WERI-Rb-1 (cell line): ENCODE results near the gene CREBL2.

Experiments used
- DNase-seq: peaks from one replicate; pipeline ENCODE4 v3.0.0-alpha.2; 2020
- H3K27ac ChIP-seq: fragments of 250-450 bp; sonication (Bioruptor Pico); 2 replicates; pipeline ENCODE4 v1.5.1; 2020; ENCODE audit warnings: mild to moderate bottlenecking, moderate library complexity
- H3K27me3 ChIP-seq: fragments of 250-450 bp; sonication (Bioruptor Pico); 2 replicates; pipeline ENCODE4 v1.5.1; 2021; ENCODE audit warnings: mild to moderate bottlenecking, low read depth, moderate library complexity; ENCODE audit not compliant: insufficient read depth, severe bottlenecking
- H3K36me3 ChIP-seq: fragments of 250-450 bp; sonication (Bioruptor Pico); 2 replicates; pipeline ENCODE4 v1.5.1; 2020; ENCODE audit warnings: mild to moderate bottlenecking, moderate library complexity
- H3K4me3 ChIP-seq: 2 replicates; pipeline ENCODE4 v1.5.1; 2011; ENCODE audit warnings: low read depth, mild to moderate bottlenecking, control low read depth, low read length
- H3K9me3 ChIP-seq: fragments of 250-450 bp; sonication (Bioruptor Pico); 2 replicates; pipeline ENCODE4 v1.5.1; 2021; ENCODE audit warnings: mild to moderate bottlenecking, moderate library complexity; ENCODE audit not compliant: severe bottlenecking
- TF ChIP-seq, protein P1 (sequence below): IDR thresholded peaks from 2 replicates; pipeline ENCODE4 v1.5.1; 2011; ENCODE audit warnings: low read depth, mild to moderate bottlenecking, control low read depth, inconsistent platforms, low read length

CREBL2 gene

DNA sequence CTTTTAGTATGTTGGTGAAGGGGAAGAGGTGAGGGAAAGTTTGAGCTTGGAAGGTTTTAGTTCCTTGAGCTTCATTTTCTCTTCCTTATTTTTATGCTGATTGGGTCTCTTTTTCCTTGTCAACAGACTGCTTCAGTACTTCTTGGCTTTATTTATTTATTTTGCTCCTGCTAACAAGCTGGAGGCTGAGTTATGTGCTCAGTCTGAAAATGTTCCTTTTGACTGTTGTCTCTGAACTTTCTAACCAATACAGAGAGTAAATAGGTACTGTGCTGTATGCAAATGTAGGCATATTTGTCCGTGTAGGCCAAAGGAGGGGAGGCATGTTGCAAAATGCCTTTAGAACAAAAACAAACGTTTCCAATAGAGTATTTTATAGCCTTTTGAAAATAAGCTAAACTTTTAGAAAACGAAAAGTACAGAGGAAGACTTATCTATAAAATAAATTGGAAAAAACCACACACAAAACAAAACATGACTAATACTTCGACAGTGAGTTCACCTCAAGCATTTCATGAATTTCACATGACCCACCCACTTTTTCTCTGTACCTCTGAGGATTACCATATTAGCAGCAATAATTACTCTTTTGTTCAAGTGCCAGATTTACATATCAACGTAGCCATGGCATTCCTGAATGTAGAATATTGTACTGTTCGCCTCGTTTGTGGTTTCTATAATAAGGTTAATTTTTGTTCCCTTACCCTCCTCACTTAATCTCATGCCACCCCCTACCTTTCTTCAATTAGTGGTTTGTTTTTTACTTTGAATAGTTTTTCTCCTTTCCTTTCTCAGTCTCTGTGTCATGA is 4.7 kb upstream of the CREBL2 start:
- TF ChIP-seq, protein P1, sequence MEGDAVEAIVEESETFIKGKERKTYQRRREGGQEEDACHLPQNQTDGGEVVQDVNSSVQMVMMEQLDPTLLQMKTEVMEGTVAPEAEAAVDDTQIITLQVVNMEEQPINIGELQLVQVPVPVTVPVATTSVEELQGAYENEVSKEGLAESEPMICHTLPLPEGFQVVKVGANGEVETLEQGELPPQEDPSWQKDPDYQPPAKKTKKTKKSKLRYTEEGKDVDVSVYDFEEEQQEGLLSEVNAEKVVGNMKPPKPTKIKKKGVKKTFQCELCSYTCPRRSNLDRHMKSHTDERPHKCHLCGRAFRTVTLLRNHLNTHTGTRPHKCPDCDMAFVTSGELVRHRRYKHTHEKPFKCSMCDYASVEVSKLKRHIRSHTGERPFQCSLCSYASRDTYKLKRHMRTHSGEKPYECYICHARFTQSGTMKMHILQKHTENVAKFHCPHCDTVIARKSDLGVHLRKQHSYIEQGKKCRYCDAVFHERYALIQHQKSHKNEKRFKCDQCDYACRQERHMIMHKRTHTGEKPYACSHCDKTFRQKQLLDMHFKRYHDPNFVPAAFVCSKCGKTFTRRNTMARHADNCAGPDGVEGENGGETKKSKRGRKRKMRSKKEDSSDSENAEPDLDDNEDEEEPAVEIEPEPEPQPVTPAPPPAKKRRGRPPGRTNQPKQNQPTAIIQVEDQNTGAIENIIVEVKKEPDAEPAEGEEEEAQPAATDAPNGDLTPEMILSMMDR = no peak
- no peak for DNase-seq
- Histone ChIP-seq H3K4me3 (no peak overlapping the region), H3K9me3 (no peaks in the 10 kb centered on the region), H3K27me3 (no peaks in the 10 kb centered on the region), H3K27ac (no peak overlapping the region), H3K36me3 (no peaks in the 10 kb centered on the region)

DNA sequence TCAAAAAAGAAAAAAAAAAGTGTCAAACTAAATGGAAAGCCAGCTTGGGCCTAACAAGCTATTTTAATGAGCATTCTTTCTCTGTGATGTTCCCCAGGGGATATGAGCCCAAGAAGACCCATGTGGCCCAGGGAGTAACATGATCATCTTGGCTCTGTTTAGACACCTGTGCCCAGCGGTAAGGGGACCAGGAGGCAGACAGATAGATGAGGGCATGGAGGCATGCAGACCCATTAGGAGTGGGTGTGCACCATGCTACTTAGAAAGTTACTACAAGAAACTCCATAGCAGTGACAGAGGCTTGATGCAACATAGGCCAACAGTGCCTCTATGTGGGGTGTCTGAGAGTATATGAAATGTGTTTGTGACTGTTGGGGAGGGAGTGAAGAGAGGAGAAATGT is 3.1 kb upstream of the CREBL2 start:
- DNase-seq = no peak
- H3K36me3 ChIP-seq = no peaks in the 10 kb centered on the region; the same call in 1 of the 2 replicates
- H3K27ac ChIP-seq = no peak overlapping the region
- no peaks in the 10 kb centered on the region for H3K27me3 ChIP-seq
- H3K9me3 ChIP-seq = no peaks in the 10 kb centered on the region
- H3K4me3 ChIP-seq = no peak overlapping the region
- TF ChIP-seq, protein P1 = no peak

DNA sequence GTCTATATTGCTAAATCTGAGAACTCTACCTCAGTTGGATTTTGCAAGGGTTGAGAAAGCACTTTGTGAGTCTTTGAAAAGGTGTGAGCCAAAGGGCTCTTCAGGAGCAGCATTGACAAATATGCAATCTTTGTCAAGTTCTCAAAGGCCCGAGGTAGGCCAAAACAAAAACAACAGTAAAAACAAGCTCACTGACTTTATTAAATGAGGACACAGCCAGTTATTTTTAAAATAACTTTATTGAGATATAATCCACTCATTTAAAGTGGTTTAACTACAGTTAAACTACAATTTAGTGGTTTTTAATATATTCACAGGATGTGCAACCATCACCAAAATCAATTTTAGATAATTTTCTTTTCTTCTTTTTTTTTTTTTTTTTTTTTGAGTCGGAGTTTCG is 2.0 kb upstream of the CREBL2 start:
- no peak overlapping the region for H3K27ac ChIP-seq
- H3K27me3 ChIP-seq = no peaks in the 10 kb centered on the region
- no peak overlapping the region for H3K4me3 ChIP-seq
- TF ChIP-seq, protein P1 = no peak
- H3K36me3 ChIP-seq = no peaks in the 10 kb centered on the region; the same call in 1 of the 2 replicates
- no peak for DNase-seq
- no peaks in the 10 kb centered on the region for H3K9me3 ChIP-seq

DNA sequence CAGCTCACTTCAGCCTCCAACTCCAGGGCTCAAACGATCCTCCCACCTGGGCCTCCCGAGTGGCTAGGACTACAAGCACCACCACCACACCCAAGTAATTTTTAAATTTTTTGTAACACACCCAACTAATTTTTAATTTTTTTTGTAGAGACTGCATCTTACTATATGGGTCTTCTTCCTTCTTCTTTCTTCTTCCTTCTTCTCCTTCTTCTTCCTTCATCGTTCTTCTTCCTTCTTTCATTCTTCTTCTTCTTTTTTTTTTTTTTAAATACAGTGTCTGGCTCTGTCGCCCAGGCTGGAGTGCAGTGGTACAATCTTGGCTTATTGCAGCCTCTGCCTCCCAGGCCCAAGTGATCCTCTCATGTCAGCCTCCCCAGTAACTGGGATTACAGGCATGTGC is 965 bp upstream of the CREBL2 start:
- TF ChIP-seq, protein P1 = no peak
- Histone ChIP-seq H3K36me3 (no peaks in the 10 kb centered on the region; the same call in 1 of the 2 replicates), H3K27ac (peak overlapping the region; percentile 91), H3K9me3 (no peaks in the 10 kb centered on the region), H3K27me3 (no peaks in the 10 kb centered on the region), H3K4me3 (no peak overlapping the region)
- no peak for DNase-seq

DNA sequence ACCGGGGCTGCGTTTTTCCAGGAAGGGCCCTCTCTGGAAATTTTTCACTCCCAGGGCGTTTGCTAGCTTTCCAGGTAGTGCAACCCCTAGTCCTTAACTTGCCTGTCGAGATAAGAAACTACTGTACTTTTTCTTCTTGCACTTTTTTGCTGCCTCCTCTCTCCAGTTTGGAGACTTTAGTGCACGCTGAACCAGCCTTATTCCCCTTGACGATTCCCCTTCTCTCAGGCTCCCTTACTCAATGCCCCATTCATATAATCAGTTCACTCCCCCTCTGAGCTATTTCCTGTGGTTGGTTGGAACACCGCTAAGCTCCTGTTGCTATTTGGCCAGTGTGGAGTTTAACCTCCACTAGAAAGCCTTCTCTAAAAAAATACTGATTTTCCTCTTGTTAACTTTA is 682 bp downstream of the CREBL2 start:
- Histone ChIP-seq H3K36me3 (no peaks in the 10 kb centered on the region; the same call in 1 of the 2 replicates), H3K27ac (peak overlapping the region; percentile 91), H3K27me3 (no peaks in the 10 kb centered on the region), H3K4me3 (peak overlapping the region; percentile 66), H3K9me3 (no peaks in the 10 kb centered on the region)
- DNase-seq = peak; percentile 16
- TF ChIP-seq, protein P1 = no peak
